Osteoblast (primary cell): ENCODE data around the gene SEC23A. TPM values are rescaled to one million over a fixed set of nuclear protein-coding genes. Genes with fewer than 3 reads are reported as not detected.
"Not testable (repeated sequence)": the region's sequence is repeated elsewhere in the genome, so short reads cannot be mapped to it uniquely, and the experiment has no call there.

ENCODE experiments used
- DNase-seq: peaks from one replicate; pipeline ENCODE4 v3.0.0; 2011; ENCODE audit warnings: low spot score, mixed read lengths; ENCODE audit not compliant: insufficient read length; ENCODE audit errors: missing footprints
- H2AFZ ChIP-seq: 2 replicates; pipeline ENCODE4 v1.6.0; 2011; ENCODE audit warnings: mild to moderate bottlenecking, low read length
- H3K27ac ChIP-seq: 2 replicates; pipeline ENCODE4 v1.5.1; 2011; ENCODE audit warnings: mild to moderate bottlenecking, low read depth, low read length, moderate library complexity
- H3K27me3 ChIP-seq: 2 replicates; pipeline ENCODE4 v1.6.0; 2012; ENCODE audit warnings: mild to moderate bottlenecking, control low read depth, inconsistent platforms, low read length, moderate library complexity; ENCODE audit not compliant: insufficient read depth
- H3K36me3 ChIP-seq: 2 replicates; pipeline ENCODE4 v1.5.1; 2011; ENCODE audit warnings: mild to moderate bottlenecking, low read length, control low read depth, moderate library complexity; ENCODE audit not compliant: insufficient read depth
- H3K4me1 ChIP-seq: 2 replicates; pipeline ENCODE4 v1.5.1; 2011; ENCODE audit warnings: mild to moderate bottlenecking, low read length, control low read depth, moderate library complexity; ENCODE audit not compliant: insufficient read depth
- H3K4me2 ChIP-seq: 2 replicates; pipeline ENCODE4 v1.6.0; 2011; ENCODE audit warnings: mild to moderate bottlenecking, low read length; ENCODE audit not compliant: insufficient read depth
- H3K4me3 ChIP-seq: fragments of 200-600 bp; sonication (generic); 3 replicates; pipeline ENCODE4 v1.5.1; 2012; ENCODE audit warnings: mild to moderate bottlenecking, low read length, inconsistent platforms; ENCODE audit not compliant: insufficient read depth
- H3K79me2 ChIP-seq: 2 replicates; pipeline ENCODE4 v1.6.0; 2012; ENCODE audit warnings: mild to moderate bottlenecking, low read length, control low read depth, inconsistent platforms; ENCODE audit not compliant: insufficient read depth
- H3K9me3 ChIP-seq: 2 replicates; pipeline ENCODE4 v1.5.1; 2011; ENCODE audit warnings: low read depth, low read length, control low read depth
- H4K20me1 ChIP-seq: 2 replicates; pipeline ENCODE4 v1.6.0; 2012; ENCODE audit warnings: mild to moderate bottlenecking, low read length, control low read depth; ENCODE audit not compliant: insufficient read depth
- total RNA-seq: library from RNA; depleted of rRNA; stranded (reverse); fragments of >200 nt; gene quantifications from 2 replicates; pipeline ENCODE4 v1.2.3, GENCODE V29; 2012
- TF ChIP-seq, protein P1 (sequence below): IDR thresholded peaks from 2 replicates; pipeline ENCODE4 v1.5.1; 2011; ENCODE audit warnings: mild to moderate bottlenecking, low read depth, low read length, moderate library complexity; ENCODE audit errors: extremely low read depth

The SEC23A gene
- total RNA-seq, 1 donor: 326 TPM

DNA sequence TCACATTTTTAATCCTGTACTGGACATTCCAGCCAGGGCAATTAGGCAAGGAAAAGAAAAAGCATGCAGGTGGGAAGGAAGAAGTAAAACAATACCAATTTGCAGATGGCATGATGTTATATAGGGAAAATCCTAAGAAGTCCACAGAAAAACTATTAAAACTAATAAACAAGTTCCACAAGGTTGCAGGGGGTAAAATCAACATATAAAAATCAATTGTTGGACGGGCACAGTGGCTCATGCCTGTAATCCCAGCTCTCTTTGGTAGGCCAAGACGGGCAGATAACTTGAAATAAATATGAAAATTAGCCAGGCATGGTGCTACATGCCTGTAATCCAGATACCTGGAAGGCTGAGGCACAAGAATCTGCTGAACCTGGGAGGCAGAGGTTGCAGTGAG lies 31.9 kb downstream of the SEC23A start:
- Histone ChIP-seq H3K79me2 (peaks cover 34% of the 10 kb centered on the region), H3K27me3 (no peaks in the 10 kb centered on the region), H2AFZ (no peak overlapping the region), H4K20me1 (peaks cover 4% of the 10 kb centered on the region), H3K4me3 (no peak overlapping the region), H3K4me2 (no peak overlapping the region), H3K9me3 (no peaks in the 10 kb centered on the region), H3K4me1 (no peaks in the 10 kb centered on the region), H3K36me3 (peaks cover 85% of the 10 kb centered on the region), H3K27ac (no peak overlapping the region)
- TF ChIP-seq, protein P1, sequence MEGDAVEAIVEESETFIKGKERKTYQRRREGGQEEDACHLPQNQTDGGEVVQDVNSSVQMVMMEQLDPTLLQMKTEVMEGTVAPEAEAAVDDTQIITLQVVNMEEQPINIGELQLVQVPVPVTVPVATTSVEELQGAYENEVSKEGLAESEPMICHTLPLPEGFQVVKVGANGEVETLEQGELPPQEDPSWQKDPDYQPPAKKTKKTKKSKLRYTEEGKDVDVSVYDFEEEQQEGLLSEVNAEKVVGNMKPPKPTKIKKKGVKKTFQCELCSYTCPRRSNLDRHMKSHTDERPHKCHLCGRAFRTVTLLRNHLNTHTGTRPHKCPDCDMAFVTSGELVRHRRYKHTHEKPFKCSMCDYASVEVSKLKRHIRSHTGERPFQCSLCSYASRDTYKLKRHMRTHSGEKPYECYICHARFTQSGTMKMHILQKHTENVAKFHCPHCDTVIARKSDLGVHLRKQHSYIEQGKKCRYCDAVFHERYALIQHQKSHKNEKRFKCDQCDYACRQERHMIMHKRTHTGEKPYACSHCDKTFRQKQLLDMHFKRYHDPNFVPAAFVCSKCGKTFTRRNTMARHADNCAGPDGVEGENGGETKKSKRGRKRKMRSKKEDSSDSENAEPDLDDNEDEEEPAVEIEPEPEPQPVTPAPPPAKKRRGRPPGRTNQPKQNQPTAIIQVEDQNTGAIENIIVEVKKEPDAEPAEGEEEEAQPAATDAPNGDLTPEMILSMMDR: no peak
- no peak for DNase-seq

DNA sequence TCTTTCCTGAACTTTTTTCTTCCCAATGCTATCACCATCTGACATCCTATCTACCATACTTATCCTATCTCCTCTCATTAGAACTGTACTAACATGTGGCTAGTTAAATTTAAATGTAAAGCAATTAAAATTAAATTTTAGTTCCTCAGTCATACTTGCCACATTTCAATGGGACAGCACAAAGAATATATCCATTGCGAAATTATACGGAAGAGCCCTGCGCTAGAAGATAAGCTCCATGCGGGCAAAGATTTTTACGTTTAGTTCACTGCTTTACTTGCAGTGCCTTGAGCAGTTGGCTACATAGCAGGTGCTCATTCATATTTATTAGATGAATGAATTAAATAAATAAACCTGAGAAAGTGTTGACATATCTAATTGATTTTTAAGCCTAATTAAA lies 33.1 kb downstream of the SEC23A start:
- peaks cover 31% of the 10 kb centered on the region for H3K79me2 ChIP-seq
- no peaks in the 10 kb centered on the region for H3K9me3 ChIP-seq
- peaks cover 84% of the 10 kb centered on the region for H3K36me3 ChIP-seq
- TF ChIP-seq, protein P1: no peak
- H2AFZ ChIP-seq: no peak overlapping the region
- H3K4me2 ChIP-seq: no peak overlapping the region
- DNase-seq: no peak
- no peaks in the 10 kb centered on the region for H3K4me1 ChIP-seq
- H3K27ac ChIP-seq: no peak overlapping the region
- H3K27me3 ChIP-seq: no peaks in the 10 kb centered on the region
- peaks cover 4% of the 10 kb centered on the region for H4K20me1 ChIP-seq
- H3K4me3 ChIP-seq: no peak overlapping the region

- not testable (repeated sequence) for H3K27me3 ChIP-seq
Measured at GRCh38 chr14:39069169-39069805, 33.7 kb downstream of the SEC23A start.

DNA sequence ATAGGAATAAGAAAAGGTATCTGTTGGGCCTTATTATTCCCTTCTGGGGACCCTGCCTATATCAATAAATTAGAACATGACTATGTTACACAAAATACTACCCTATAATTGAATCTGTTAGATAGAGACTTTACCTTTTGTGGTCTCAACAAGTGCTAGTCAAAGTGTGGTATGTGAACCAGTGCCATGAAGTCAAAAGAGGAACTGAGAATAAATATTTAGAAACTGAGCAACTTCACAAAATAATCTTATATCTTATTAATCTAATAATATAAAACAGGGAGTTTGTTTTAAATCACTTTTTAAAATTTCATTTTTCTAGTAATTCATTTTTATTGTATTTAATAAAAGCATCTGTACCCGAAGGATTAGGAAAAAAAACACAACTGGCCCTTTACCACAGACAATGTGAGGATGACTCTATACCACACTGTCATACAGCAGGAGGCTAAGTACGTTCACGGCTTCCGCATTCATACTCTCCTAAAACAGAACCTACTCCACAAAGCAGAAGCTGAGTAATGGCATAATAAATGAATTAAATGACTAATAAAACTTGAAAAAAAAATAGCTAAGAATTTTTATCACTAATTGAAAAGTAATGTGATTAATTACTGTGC lies 42.1 kb downstream of the SEC23A start:
- TF ChIP-seq, protein P1: no peak
- H3K27me3 ChIP-seq: no peaks in the 10 kb centered on the region

More at GRCh38 chr14:39069169-39069805, 33.7 kb downstream of the SEC23A start:
- not testable (repeated sequence) for DNase-seq, H3K9me3 ChIP-seq, H3K27ac ChIP-seq, H3K4me2 ChIP-seq, H2AFZ ChIP-seq, H3K4me3 ChIP-seq, H3K4me1 ChIP-seq, H4K20me1 ChIP-seq
- H3K36me3 ChIP-seq: peaks cover 85% of the 10 kb centered on the region
- H3K79me2 ChIP-seq: peaks cover 31% of the 10 kb centered on the region

More for the DNA sequence above, 42.1 kb downstream of the SEC23A start:
- Histone ChIP-seq H3K4me3 (no peak overlapping the region), H3K4me1 (no peaks in the 10 kb centered on the region), H2AFZ (no peak overlapping the region), H3K9me3 (no peaks in the 10 kb centered on the region), H4K20me1 (no peaks in the 10 kb centered on the region), H3K79me2 (peaks cover 13% of the 10 kb centered on the region), H3K36me3 (peaks cover 85% of the 10 kb centered on the region), H3K27ac (no peak overlapping the region), H3K4me2 (no peak overlapping the region)
- DNase-seq: peak; percentile 9
